Activated naive CD8-positive, alpha-beta T cell (primary cell): Measurements from ENCODE around the gene VPREB3.
A peak's percentile ranks its signal among the peaks of the same experiment; 100 is the strongest.

Experiments
- H3K27ac Mint-ChIP-seq: one replicate; pipeline ENCODE4 v1.8.0; 2021; ENCODE audit warnings: mixed read lengths
- H3K27me3 Mint-ChIP-seq: one replicate; pipeline ENCODE4 v1.8.0; 2021; ENCODE audit warnings: mixed read lengths
- H3K36me3 Mint-ChIP-seq: one replicate; pipeline ENCODE4 v1.8.0; 2021; ENCODE audit warnings: mixed read lengths
- H3K4me1 Mint-ChIP-seq: one replicate; pipeline ENCODE4 v1.8.0; 2021; ENCODE audit warnings: low read depth, mixed read lengths
- H3K4me3 Mint-ChIP-seq: one replicate; pipeline ENCODE4 v1.8.0; 2021; ENCODE audit warnings: mild to moderate bottlenecking, mixed read lengths
- H3K9me3 Mint-ChIP-seq: one replicate; pipeline ENCODE4 v1.8.0; 2021; ENCODE audit warnings: low read depth, mixed read lengths

The VPREB3 gene

GRCh38 chr22:23775779-23776375 is 21.7 kb upstream of the VPREB3 start:
- H3K4me3 Mint-ChIP-seq: no peak overlapping the region
- peaks cover 15% of the 10 kb centered on the region for H3K4me1 Mint-ChIP-seq
- no peak overlapping the region for H3K27ac Mint-ChIP-seq
- H3K36me3 Mint-ChIP-seq: no peaks in the 10 kb centered on the region
- H3K27me3 Mint-ChIP-seq: no peaks in the 10 kb centered on the region
- H3K9me3 Mint-ChIP-seq: no peaks in the 10 kb centered on the region

GRCh38 chr22:23774922-23775436 is 20.8 kb upstream of the VPREB3 start:
- H3K4me3 Mint-ChIP-seq: peak overlapping the region; percentile 44

GRCh38 chr22:23774114-23774921 is 20.1 kb upstream of the VPREB3 start:
- peak overlapping the region; percentile 44 for H3K4me3 Mint-ChIP-seq
- no peaks in the 10 kb centered on the region for H3K9me3 Mint-ChIP-seq
- H3K27me3 Mint-ChIP-seq: no peaks in the 10 kb centered on the region
- no peaks in the 10 kb centered on the region for H3K36me3 Mint-ChIP-seq
- H3K4me1 Mint-ChIP-seq: peaks cover 17% of the 10 kb centered on the region
- no peak overlapping the region for H3K27ac Mint-ChIP-seq

More at GRCh38 chr22:23774922-23775436, 20.8 kb upstream of the VPREB3 start:
- peaks cover 15% of the 10 kb centered on the region for H3K4me1 Mint-ChIP-seq
- H3K36me3 Mint-ChIP-seq: no peaks in the 10 kb centered on the region
- H3K9me3 Mint-ChIP-seq: no peaks in the 10 kb centered on the region
- no peak overlapping the region for H3K27ac Mint-ChIP-seq
- no peaks in the 10 kb centered on the region for H3K27me3 Mint-ChIP-seq

DNA sequence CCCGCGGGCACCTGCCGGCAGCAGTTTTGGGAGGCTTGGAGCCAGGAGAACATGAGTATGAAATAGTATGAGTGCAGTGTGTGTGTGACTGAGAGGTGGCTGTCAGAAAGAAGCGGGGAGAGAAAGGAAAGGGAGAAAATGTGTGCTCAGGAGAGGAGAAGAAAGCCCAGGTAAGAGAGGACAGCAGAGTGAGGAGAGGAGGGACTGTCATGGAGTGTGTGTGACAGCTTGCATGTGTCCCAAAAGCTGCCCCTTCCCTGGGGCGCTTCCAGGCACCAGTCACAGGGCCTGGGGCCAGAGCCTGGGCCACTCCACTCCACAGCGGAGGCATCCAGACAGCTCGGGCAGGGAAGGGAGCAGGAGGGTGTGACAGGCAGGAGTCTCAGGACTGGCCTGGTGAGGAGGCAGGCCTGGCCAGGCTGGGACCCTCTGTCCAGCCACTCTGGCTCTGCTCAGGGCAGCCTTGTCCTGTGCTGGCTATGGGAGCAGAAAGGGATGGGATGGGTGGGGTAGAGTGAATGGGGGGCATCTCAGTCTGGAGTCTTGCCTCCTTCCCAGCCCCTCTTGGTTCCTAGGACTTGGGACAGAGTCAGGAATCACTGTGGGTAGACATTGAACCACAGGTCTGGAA is 19.4 kb upstream of the VPREB3 start:
- peak overlapping the region; percentile 3 for H3K27ac Mint-ChIP-seq

DNA sequence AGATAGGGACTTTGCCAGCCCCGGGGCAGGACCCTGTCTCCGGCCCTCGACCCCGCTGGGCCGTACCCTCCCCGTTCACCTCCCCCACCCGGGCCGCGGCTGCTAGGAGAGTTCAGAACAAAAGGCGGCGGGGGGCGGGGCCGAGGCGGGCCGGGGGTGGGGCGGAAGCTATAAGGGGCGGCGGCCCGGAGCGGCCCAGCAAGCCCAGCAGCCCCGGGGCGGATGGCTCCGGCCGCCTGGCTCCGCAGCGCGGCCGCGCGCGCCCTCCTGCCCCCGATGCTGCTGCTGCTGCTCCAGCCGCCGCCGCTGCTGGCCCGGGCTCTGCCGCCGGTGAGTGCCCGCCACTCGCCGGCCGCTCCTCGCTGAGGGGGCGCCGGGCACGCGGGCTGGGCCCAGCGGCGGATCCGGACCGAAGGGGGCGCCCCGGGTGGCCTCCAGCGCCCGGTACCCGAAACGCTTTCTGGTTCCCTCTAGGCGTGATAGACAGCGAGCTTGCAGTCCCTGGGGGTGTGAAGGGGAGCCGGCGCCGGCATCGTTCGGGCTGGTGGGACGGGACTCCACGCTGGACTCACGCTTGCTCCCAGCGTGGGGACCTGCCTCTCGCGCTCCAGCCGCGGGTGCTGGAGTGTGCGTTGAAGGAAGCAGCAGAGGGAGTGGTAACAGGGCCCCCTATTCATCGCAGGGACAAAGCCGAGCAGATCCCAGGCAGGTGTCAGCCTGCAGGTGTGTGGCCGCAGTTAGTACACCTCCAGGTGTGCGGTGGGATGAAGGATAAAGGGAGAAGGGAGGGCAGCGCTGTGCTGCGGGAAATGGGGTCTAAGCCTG is 18.6 kb upstream of the VPREB3 start, which contains the start of gene MMP11:
MMP11 (plus strand) TSS at position 201 of the 825 bp plus-strand sequence; CDS start at position 223, 22 bp downstream.
- peak within 1 kb of the TSS; percentile 3 for H3K27ac Mint-ChIP-seq

More for the DNA sequence above, 19.4 kb upstream of the VPREB3 start:
- no peaks in the 10 kb centered on the region for H3K27me3 Mint-ChIP-seq
- H3K4me1 Mint-ChIP-seq: peaks cover 17% of the 10 kb centered on the region
- no peaks in the 10 kb centered on the region for H3K9me3 Mint-ChIP-seq
- H3K4me3 Mint-ChIP-seq: peak overlapping the region; percentile 75
- no peaks in the 10 kb centered on the region for H3K36me3 Mint-ChIP-seq

DNA sequence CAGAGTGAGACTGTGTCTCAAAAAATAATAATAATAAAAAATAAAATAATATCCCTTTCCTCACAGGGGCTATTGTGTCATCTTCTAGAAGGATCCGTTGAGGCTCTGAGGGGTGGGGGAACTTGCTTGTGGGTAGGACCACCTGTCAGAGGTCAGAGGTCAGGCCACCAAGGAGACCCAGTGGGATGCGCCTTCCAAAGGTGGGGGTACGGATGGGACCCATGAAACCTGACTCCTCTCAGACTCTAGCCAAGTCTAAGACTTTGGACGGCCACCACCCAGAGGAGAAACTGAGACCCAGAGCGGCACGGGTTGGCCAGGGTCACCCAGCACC is 18.1 kb upstream of the VPREB3 start:
- Mint-ChIP-seq H3K36me3 (no peaks in the 10 kb centered on the region), H3K27ac (no peak overlapping the region), H3K4me3 (peak overlapping the region; percentile 75), H3K27me3 (no peaks in the 10 kb centered on the region), H3K9me3 (no peaks in the 10 kb centered on the region), H3K4me1 (peaks cover 17% of the 10 kb centered on the region)

More for the DNA sequence above, 18.6 kb upstream of the VPREB3 start, which contains the start of gene MMP11:
- Mint-ChIP-seq H3K9me3 (no peaks in the 10 kb centered on the region), H3K4me3 (peak within 1 kb of the TSS; percentile 75), H3K27me3 (no peaks in the 10 kb centered on the region), H3K4me1 (peaks cover 17% of the 10 kb centered on the region), H3K36me3 (no peaks in the 10 kb centered on the region)

DNA sequence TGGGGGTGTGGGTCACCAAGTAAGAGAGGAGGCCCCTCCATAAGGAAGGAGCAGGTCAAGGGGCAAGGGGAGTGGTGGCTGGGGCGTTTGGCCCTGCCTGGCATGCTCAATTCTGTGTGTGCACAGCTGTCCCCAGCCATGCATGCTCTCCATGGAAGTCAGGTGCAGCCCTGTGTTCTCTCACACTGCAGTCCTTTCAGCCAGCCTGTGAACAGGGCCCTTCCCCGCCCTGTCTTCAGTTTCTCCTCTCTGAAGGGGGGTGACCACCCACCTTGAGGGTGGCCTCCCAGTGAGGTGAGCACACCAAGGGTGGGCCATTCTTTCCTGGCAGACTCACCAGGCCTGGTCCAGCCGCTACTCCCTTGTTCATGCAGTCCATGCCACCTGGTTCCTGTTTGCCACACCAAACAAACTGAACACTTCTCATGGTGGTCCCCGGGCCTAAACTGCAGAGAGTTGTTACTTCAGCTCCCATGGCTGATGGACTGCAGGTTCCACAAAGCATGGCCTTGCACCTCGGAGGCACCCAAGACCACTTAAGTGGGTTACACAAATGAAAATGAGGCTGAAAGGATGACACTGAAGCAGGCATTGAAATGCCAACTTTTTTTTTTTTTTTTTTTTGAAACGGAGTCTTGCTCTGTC is 15.2 kb upstream of the VPREB3 start:
- peaks cover 38% of the 10 kb centered on the region for H3K4me1 Mint-ChIP-seq
- H3K4me3 Mint-ChIP-seq: peak overlapping the region; percentile 38
- no peaks in the 10 kb centered on the region for H3K27me3 Mint-ChIP-seq
- H3K36me3 Mint-ChIP-seq: no peaks in the 10 kb centered on the region
- H3K27ac Mint-ChIP-seq: no peak overlapping the region
- H3K9me3 Mint-ChIP-seq: no peaks in the 10 kb centered on the region

DNA sequence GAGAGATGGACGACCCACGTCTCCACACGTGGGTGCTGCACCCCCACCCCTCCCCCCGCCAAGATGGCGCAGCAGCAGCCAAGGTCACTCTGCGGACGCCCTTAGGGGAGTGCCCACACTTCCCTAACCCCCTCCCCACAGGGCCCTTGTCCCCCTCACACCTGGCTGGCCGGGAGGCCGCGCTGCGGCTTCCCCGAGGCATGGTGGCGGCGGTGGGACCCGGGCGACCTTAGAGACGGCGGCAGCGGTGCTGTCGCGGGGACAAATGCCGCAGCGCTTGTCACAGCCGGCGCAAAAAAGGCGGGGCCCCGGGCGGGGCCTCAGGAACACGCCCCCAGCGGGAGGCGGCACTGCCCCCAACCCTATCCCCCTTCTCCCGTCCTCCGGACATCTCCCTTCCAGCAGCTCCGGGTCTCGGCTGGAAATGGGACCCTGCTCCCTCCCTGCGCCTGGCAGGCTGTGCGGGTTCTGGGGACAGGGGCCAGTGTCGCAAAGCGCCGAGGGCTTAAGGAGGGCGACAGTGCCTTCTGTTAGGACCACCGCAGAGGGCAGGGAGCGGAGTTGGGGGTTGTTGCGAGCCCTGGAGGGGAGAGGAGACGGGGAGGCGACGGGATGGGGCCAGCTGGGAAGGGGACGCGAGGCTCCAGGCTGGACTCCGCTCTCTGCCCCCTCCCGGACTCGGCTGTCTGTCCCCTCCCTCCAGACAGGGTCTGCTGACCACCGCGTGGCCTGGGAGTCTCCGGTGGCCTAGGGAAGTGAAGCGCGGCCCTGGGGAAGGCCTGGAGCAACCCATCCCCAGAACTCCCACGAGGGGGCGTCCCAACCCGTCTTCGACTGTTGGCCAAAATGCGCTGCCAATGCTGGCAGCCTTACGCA is 13.7 kb upstream of the VPREB3 start, which contains the start of gene CHCHD10:
CHCHD10 (minus strand) TSS at position 300 of the 876 bp plus-strand sequence; CDS start at position 202, 98 bp downstream.
- Mint-ChIP-seq H3K4me1 (peaks cover 47% of the 10 kb centered on the region), H3K4me3 (peak within 1 kb of the TSS; percentile 87), H3K9me3 (no peaks in the 10 kb centered on the region), H3K27me3 (no peaks in the 10 kb centered on the region), H3K27ac (peak within 1 kb of the TSS; percentile 70), H3K36me3 (no peaks in the 10 kb centered on the region)

DNA sequence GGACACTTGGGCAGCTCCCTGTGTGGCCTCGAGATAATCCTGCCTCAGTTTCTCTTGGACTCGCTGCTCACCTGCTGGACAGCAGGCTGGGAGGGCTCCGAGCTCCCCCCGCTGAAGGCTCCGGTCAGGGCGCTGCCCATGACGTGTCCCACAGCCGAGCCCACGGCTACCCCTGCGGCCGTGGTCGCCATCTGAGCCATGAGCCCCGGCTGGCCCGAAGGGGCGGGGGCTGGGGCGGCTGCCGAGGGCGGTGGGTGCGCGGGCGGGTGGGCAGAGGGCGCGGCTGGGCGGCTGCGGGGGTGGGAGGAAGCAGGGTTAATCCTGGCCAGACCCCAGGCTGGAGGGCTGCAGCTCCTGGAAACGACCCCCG is 13.1 kb upstream of the VPREB3 start:
- Mint-ChIP-seq H3K27me3 (no peaks in the 10 kb centered on the region), H3K36me3 (no peaks in the 10 kb centered on the region), H3K4me3 (peak overlapping the region; percentile 83), H3K4me1 (peaks cover 51% of the 10 kb centered on the region), H3K9me3 (no peaks in the 10 kb centered on the region), H3K27ac (peak overlapping the region; percentile 70)

GRCh38 chr22:23764899-23765881 is 11.0 kb upstream of the VPREB3 start:
- Mint-ChIP-seq H3K4me1 (peaks cover 42% of the 10 kb centered on the region), H3K27me3 (no peaks in the 10 kb centered on the region), H3K27ac (peak overlapping the region; percentile 46), H3K4me3 (peak overlapping the region; percentile 69), H3K36me3 (no peaks in the 10 kb centered on the region), H3K9me3 (no peaks in the 10 kb centered on the region)

GRCh38 chr22:23763954-23764353 is 9.7 kb upstream of the VPREB3 start:
- no peaks in the 10 kb centered on the region for H3K27me3 Mint-ChIP-seq
- no peaks in the 10 kb centered on the region for H3K36me3 Mint-ChIP-seq
- peaks cover 40% of the 10 kb centered on the region for H3K4me1 Mint-ChIP-seq
- no peaks in the 10 kb centered on the region for H3K9me3 Mint-ChIP-seq
- H3K4me3 Mint-ChIP-seq: peak overlapping the region; percentile 76
- H3K27ac Mint-ChIP-seq: peak overlapping the region; percentile 75

DNA sequence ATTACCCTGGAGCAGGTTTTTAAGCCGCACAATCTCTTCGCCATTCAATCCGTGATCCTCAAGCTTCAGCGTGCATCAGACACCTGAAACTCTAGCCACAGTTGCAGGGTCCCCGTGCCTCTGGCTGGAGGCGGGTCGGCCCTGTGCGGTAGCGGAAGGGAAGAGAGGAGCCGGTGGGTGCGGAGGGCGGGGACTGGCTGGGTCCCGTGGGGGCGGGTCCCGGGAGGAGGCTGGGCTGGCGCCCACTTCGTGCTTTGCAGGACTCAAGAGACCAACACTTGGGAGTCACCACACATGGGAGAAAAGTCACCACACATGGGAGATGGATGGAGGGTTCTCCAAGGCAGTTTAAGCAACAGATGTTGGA is 9.3 kb upstream of the VPREB3 start:
- Mint-ChIP-seq H3K27ac (peak overlapping the region; percentile 75), H3K36me3 (no peaks in the 10 kb centered on the region), H3K4me3 (peak overlapping the region; percentile 76), H3K27me3 (no peaks in the 10 kb centered on the region), H3K4me1 (peaks cover 40% of the 10 kb centered on the region), H3K9me3 (no peaks in the 10 kb centered on the region)
